ENCODE measurements around the gene APOLD1. TPM values are rescaled to one million over a fixed set of nuclear protein-coding genes. Genes with fewer than 3 reads are reported as not detected.
"Not testable (repeated sequence)": the region's sequence is repeated elsewhere in the genome, so short reads cannot be mapped to it uniquely, and the experiment has no call there.

Gene APOLD1
- total RNA-seq, 2 donors from 2014 or later = 36.0 to 56.7 TPM

DNA sequence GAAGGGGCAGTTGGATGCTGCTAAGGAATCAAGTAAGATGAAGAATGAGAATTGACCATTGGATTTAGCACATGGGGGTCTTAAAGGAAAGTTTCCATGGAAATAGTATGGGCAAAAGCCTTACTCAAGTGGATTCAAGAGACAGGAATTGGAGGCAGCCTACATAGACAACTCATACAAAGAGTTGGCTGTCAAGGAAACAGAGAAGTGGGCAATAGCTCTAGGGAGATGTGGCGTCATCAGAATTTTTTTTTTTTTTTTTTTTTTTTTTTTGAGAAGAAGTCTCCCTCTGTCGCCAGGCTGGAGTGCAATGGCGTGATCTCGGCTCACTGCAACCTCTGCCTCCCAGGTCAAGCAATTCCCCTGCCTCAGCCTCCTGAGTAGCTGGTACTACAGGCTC, 16.2 kb downstream of the APOLD1 start:
- DNase-seq; intact Hi-C loops (cut with DNase I); ATAC-seq: not testable (repeated sequence)

DNA sequence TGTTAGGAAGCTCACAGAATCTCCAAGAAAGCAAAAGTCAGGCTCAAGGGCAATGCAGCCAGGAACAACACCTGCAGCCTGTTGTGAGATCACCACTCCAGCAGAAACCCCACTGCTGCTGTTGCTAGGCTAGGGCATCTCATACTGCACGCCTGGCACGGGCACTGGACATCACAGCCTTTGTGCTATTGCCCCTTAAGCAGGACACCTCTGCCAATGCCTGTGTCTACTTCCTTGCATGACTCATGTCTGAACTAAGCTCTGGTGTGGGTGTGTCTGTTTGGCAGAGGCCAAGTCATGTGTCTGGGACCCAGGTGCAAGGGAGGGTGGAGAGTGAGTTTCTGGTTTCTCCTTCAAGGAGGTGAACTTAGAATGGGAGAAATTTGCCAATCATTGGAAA, 17.7 kb downstream of the APOLD1 start:
- intact Hi-C loops (cut with DNase I) = no loop called here
- DNase-seq = peak; percentile 54
- peak; percentile 59 to 90 for ATAC-seq

DNA sequence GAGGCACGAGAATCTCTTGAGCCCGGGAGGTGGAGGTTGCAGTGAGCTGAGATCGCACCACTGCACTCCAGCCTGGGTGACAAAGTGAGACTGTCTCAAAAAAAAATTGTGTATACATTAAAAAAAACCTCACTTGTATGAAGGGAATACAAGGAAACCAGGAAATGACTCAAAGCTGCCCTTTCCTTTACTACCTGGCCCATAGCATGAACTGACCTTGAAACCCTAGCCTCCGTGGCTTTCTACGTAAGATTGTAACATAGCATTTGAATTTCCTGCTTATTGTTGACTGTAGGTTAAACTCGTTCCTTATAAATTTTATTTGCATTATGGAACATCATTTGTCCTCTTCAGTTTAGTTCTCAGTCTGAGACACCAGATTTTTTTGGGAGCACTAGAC, 18.6 kb downstream of the APOLD1 start:
- no peak for ATAC-seq
- intact Hi-C loops (cut with DNase I) = no loop called here

DNA sequence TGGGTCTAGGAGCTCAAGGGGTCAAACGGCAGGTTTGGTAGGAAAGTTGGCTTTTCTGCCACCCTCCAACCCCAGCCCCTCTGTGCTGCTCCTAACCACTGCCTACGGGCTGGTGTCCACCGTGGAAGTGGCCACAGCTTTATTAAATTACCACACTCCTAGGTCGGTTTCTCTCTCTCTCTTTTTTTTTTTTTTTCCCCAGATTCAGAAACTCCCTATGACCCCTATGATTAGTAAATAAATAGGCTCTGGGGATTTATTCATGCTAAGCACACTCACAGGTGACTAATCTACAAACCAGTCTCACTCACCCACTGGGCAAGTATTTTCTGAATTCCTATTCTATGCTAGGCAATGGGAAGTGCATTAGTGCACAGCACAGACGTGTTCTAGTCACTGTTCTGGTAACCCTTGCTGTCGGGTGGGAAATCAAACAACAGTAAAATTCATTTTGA, 19.0 kb downstream of the APOLD1 start:
- ATAC-seq (no peak), DNase-seq (no peak)
- intact Hi-C loops (cut with DNase I) = no loop called here

More for the DNA sequence above, 18.6 kb downstream of the APOLD1 start:
- DNase-seq = no peak

DNA sequence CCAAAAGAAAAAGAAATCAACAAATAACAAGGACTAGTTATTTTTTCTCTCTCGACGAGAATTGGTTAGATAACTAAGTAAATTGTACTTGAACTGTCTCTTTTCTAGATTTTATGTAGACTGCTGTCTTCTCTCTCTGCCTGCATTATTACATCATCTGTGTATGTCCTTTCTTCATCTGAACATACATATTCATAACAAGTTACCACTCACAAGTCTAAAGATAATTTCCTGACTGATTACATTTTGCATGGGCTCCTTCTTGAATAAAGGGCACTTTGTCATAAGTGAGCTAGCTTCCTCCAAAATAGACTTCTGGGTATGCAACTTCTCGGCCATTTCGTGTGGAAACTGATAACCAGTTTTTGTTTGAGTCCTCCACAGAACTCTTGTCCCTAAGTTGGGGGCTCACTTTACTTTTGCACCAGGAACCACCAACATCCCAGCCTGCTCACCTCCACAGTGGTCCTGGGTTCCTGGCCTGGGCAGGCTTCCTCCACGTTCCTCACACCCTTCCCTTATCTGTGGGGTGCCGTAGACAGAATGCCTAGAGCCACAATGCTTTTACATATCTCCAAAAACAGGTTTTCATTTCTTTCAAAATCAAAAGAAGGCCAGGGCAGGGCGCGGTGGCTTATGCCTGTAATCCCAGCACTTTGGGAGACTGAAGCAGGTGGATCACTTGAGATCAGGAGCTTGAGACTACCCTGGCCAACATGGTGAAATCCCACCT, 21.5 kb downstream of the APOLD1 start:
- ATAC-seq (no peak), DNase-seq (no peak)
- intact Hi-C loops (cut with DNase I) = no loop called here

DNA sequence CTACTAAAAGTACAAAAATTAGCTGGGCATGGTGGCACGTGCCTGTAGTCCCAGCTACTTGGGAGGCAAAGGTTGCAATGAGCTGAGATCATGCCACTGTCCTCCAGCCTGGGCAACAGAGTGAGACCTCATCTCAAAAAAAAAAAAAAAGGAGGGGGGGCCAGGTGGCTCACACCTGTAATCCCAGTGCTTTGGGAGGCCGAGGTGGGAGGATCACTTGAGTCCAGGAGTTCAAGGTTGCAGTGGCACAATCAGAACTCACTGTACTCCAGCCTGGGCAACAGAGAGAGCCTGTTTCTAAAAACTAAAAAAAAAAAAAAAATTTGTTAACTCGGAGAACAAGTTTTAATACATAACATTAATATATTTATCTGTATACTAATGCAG, 22.1 kb downstream of the APOLD1 start:
- DNase-seq; intact Hi-C loops (cut with DNase I); ATAC-seq: not testable (repeated sequence)

DNA sequence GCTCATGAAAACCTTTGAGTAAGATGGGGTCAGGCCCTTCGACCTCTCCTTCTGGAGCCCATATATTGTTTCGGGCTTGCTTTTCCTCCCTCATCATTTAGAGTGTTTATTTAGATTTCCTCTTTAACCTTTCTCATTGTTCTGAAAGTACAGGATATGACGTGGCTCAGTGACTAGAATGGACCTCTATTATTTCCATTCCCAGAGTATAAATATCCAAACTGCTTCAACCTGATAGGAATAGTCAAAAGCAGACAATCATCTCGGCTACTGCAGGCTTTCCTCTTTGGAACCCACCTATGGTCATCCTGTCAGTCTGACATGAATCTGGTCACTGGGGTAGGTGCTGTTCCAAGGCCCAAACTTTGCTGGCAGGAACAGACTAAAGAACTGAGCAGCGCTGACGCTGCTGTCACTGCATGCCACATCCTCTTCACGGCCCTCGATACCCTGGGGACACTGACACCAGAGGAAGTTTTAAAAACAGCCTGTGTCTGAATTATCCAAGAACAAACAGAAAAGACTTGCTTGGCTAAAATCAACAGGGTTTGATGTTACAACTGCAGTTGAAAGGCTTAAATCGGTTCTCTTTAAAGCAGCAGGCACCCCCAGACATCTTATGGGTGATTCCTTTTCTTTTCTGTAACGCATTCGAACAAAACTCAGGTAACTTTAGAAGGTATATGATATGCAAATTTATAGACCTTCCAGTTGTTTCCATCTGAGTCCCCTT, 22.7 kb downstream of the APOLD1 start:
- intact Hi-C loops (cut with DNase I) = no loop called here
- peak; percentile 65 for DNase-seq

DNA sequence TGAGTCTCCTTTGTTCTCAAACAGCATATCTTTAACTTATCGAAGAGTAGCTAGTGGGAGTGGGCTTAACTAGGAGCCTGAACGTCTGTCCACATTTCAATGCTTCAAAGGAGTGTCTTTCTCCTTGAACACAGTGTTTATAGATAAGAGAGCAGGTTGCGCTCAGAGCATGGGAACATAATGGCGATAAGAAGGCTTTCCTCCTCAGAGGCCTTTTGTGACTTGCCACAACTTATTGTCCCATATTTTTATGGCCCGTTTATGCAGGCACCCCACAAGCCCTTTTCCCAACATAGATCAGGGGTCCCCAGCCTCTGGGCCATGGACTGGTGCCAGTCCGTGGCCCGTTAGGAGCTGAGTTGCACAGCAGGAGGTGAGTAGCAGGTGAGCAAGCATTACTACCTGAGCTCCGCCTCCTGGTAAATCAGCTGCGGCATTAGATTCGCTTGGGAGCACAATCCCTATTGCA, 25.1 kb downstream of the APOLD1 start:
- no peak for ATAC-seq
- no peak for DNase-seq
- intact Hi-C loops (cut with DNase I) = no loop called here

More for the DNA sequence above, 22.7 kb downstream of the APOLD1 start:
- ATAC-seq = peak; percentile 60 to 64

DNA sequence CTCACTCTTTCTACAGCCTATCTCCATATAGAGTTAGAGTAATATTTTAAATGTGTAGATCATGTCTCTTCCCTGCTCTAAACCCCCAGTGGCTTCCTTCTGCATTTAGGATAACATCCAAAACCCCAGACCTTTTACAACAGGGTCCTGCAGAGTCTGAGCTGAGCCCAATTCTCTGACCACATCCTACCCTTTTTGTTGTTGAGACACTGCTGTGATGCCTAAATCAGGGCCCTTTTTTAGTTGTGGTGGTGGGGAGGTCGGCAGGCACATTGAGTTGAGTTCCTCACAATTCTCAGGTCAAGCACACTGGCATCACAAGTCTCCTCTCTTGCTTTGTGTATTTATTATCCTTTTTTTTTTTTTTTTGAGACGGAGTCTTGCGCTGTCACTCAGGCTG, 25.9 kb downstream of the APOLD1 start:
- DNase-seq (no peak), ATAC-seq (no peak)
- intact Hi-C loops (cut with DNase I) = no loop called here

DNA sequence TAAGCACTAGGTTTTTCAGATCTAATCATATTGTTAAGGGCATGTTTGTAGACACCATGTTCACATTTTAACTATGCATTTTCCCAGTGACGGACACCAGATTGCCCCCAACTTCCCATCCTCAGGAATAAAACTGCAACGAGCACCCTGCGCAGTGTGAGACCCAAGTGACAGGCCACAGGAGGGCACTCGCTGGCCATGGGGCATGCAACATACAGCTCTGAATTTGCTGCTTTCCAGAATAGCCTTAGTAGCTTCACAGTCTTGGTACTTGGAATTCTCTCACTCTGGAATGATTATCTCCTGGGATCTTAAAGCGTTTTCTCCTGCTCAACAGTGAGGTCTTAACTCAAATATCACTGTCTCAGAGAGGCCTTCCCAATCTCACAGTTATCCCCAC, 26.7 kb downstream of the APOLD1 start:
- intact Hi-C loops (cut with DNase I) = no loop called here
- no peak for ATAC-seq
- DNase-seq = no peak

DNA sequence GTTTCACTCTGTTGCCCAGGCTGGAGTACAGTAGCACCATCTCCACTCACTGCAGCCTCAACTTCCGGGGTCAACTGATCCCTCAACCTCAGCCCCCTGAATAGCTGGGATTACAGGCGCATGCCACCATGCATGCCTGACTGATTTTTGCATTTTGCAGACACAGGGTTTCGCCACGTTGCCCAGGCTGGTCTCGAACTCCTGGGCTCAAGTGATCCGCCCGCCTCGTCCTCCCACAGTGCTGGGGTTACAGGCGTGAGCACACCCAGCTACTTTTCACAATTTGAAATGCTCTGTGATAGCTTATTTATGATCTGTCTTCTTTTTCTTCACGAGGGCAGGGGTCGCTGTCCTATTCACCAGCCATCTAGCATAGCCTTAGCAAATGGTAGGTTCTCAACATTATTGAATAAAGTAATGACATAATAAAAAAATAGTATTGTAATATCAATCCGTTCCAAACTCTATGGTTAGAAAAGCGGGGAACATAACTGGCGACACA, 27.2 kb downstream of the APOLD1 start:
- intact Hi-C loops (cut with DNase I) = no loop called here
- ATAC-seq (no peak), DNase-seq (no peak)

DNA sequence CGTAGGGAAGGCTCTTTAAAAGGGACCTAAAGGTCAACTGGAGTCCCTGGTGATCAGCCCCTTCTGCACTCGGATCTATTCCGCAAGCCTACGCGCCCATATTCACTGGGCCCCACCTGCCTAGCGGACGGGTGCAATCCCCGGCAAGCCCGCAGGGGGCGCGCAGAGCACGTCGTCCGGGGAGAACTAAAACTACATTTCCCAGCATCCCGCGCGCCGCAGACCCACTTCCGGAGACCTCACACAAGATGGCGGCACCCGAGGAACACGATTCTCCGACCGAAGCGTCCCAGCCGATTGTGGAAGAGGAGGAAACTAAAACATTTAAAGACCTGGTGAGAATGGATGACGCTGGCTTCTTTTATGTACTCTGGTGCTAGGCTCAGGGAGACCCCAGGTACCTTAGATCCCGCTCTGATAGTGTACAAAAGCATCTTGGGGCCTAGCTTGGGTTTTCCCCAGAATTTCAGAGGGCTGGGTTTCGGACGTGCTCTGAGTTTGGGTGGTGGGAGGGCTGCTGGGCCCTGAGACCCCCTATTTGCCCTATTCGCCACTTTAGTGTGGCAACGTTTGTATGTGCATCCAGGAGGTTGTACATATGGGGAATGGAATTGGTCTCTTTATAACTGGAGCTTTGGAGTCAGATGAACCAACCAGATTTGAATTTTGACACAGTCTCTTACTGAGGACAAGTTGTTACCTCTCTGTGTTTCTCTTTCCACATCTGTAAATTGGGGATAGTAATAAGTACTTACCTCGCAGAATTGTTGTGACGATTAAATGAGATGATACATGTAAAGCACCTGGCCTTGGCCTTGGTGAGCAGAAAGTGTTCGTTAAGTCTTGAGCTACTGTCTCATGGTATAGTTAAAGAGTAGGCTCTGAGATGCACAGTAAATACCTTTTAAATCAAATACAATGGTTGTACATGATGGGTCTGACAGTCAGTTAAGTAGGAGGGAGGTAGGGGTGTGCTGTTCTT, 28.0 kb downstream of the APOLD1 start, which contains the start of gene DDX47:
TSS of gene DDX47 (plus strand) at position 227 of the 982 bp plus-strand sequence. CDS start at position 249, 22 bp downstream.
- ATAC-seq = peak; percentile 95 to 96
- peak; percentile 97 for DNase-seq
- intact Hi-C loops (cut with DNase I) = no loop called here

DNA sequence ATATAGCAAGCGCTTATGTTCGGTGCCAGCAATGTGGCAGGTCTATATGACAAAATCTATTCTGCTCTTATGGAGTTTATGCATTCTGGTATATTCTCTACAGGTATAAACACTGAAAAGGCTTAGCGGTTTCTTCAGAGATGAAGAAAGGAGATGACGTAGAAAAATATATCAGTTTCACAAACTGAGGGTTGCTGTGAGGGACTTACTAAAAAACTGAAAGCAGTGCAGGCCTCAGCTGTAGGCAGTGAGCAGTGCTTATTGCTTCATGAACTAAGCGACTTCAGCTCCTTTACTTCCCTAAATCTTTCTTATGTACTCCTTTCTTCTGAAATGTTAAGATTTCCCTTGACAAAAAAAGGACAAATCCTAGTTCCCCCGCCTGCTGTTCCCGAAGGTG, 32.2 kb downstream of the APOLD1 start:
- intact Hi-C loops (cut with DNase I) = no loop called here
- ATAC-seq = no peak

DNA sequence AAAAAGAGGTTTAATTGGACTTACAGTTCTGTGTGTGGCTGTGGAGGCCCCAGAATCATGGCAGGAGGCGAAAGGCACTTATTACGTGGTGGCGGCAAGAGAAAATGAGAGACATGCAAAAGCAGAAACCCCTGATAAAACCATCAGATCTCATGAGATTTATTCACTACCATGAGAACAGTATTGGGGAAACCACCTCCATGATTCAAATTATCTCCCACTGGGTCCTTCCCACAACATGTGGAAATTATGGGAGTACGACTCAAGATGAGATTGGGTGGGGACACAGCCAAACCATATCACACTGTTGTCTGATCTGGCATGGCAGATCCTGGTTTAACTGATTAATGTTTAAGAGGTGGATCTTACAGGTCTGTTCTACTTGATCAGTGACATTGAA, 33.2 kb downstream of the APOLD1 start:
- ATAC-seq = no peak
- DNase-seq = no peak
- intact Hi-C loops (cut with DNase I) = no loop called here

More for the DNA sequence above, 32.2 kb downstream of the APOLD1 start:
- no peak for DNase-seq

DNA sequence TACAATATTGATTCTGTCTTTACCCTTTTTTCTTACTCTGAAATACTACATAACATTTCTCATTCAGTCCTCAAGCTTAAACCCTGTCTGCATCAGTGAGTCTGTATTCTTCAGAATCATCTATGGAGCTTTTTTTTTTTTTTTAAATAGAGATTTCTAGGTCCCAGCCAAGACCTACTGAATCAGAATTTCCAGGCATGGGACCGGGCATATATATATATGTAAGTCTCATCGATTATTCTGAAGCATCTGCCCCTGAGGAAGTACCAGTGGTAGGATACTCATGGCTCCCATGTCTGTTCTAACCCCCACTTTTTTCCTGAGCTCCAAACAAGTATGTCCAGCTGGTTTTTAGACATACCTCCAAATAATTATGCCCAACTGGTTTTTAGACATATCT, 33.8 kb downstream of the APOLD1 start:
- ATAC-seq = no peak
- intact Hi-C loops (cut with DNase I) = no loop called here
- no peak for DNase-seq

DNA sequence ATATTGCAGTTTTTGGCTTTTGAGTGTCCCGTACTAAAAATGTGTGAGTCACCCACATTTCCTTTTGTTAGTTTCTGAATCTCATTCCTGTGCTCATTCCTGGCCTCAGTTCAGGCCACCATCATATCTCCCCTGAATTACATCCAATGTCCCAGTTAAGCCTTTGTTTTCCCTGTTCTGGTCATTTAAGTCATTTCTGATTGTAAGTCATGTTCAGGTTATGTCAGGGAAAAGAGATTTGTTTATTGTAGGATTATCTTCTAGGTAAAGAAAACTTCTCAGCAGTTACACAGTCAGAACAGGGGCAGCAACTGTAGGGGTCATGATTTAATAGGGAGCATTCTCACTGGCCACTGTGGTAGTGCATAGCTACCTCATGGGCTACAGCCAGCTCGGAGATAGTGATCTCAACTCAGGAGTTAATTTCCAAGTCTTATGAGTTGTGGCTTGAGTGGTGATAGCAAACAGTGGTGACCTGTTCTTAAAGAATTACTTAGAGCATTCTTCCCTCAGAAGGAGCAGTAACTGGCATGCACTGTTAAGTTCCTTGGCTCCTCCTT, 34.4 kb downstream of the APOLD1 start:
- intact Hi-C loops (cut with DNase I) = no loop called here
- ATAC-seq = peak in 1 of 2 donors; percentile 69
- no peak for DNase-seq

DNA sequence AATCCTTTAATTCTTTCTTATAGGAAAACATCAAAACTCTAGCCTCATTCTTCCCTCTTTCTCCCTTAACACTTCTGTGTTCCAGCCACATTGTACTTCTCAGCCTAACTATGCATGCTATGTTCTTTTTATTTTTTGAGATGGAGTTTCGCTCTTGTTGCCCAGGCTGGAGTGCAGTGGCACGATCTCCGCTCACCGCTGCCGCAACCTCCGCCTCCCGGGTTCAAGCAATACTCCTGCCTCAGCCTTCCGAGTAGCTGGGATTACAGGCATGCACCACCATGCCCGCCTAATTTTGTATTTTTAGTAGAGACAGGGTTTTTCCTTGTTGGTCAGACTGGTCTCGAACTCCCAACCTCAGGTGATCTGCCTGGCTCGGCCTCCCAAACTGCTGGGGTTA, 34.9 kb downstream of the APOLD1 start:
- DNase-seq; ATAC-seq; intact Hi-C loops (cut with DNase I): not testable (repeated sequence)

DNA sequence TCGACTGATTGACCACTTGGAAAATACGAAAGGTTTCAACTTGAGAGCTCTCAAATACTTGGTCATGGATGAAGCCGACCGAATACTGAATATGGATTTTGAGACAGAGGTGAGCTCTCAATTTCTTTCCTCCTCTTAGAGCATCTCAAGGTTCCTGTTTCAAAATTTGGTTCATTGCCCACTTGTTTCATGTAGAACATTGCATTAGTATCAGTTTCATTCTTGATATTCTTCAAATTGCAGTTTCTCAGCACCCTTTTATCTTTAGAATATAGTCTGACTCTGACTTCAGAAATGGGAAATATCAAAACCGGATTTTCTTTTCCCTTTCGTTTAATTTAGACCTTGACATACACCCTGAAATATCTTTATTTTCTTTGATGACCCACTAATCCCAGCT, 36.5 kb downstream of the APOLD1 start:
- DNase-seq = no peak
- ATAC-seq = no peak
- intact Hi-C loops (cut with DNase I) = no loop called here

DNA sequence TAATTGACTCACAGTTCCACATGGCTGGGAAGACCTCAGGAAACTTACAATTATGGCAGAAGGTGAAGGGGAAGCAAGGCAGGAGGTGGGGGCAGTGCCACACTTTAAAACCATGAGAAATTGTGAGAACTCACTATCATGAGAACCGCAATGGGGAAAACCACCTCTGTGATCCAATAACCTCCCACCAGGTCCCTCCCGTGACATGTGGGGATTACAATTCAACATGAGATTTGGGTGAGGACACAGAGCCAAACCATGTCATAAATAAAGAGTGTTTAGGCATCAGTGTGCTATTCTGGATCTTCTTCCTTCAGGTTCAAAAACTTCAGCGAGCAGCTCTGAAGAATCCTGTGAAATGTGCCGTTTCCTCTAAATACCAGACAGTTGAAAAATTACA, 37.4 kb downstream of the APOLD1 start:
- ATAC-seq (no peak), DNase-seq (no peak)
- intact Hi-C loops (cut with DNase I) = no loop called here

Data from left cardiac atrium (tissue), 4 donors.